ENCODE data around the gene DDIT4L. TPM values are rescaled to one million over a fixed set of nuclear protein-coding genes. Genes with fewer than 3 reads are reported as not detected.
"Not testable (repeated sequence)": the region's sequence is repeated elsewhere in the genome, so short reads cannot be mapped to it uniquely, and the experiment has no call there.

Gene DDIT4L
- total RNA-seq, 4 donors from 2014 or later, result 1.4 to 10.2 (median 2.1) TPM; not detected in 1

- Histone ChIP-seq H3K27ac (no peak overlapping the region), H3K9me3 (no peaks in the 10 kb centered on the region), H3K36me3 (no peaks in the 10 kb centered on the region), H3K4me1 (no peaks in the 10 kb centered on the region), H3K27me3 (no peaks in the 10 kb centered on the region), H3K4me3 (no peak overlapping the region)
- intact Hi-C loops (cut with DNase I; ENCODE audit: low total_unique reads), result no loop called here
- no peak for DNase-seq
- no peak for TF ChIP-seq POLR2A (IDR thresholded peaks at IDR 0.05)
- no peak for TF ChIP-seq CTCF (IDR thresholded peaks at IDR 0.05)
Observed at GRCh38 chr4:100149190-100149589, 41.1 kb downstream of the DDIT4L start.

GRCh38 chr4:100147684-100148083 is 42.6 kb downstream of the DDIT4L start:
- no peaks in the 10 kb centered on the region for H3K4me1 ChIP-seq
- intact Hi-C loops (cut with DNase I; ENCODE audit: low total_unique reads), result no loop called here
- no peak overlapping the region for H3K27ac ChIP-seq
- H3K4me3 ChIP-seq, result no peak overlapping the region
- H3K36me3 ChIP-seq, result no peaks in the 10 kb centered on the region
- H3K27me3 ChIP-seq, result no peaks in the 10 kb centered on the region
- DNase-seq, result no peak
- no peaks in the 10 kb centered on the region for H3K9me3 ChIP-seq
- TF ChIP-seq POLR2A (IDR thresholded peaks at IDR 0.05) (no peak), CTCF (IDR thresholded peaks at IDR 0.05) (no peak)

GRCh38 chr4:100147198-100147597 is 43.1 kb downstream of the DDIT4L start:
- no peak overlapping the region for H3K27ac ChIP-seq
- no peaks in the 10 kb centered on the region for H3K9me3 ChIP-seq
- DNase-seq, result no peak
- intact Hi-C loops (cut with DNase I; ENCODE audit: low total_unique reads), result no loop called here
- no peaks in the 10 kb centered on the region for H3K4me1 ChIP-seq
- H3K36me3 ChIP-seq, result no peaks in the 10 kb centered on the region
- no peak for TF ChIP-seq POLR2A (IDR thresholded peaks at IDR 0.05)
- no peak for TF ChIP-seq CTCF (IDR thresholded peaks at IDR 0.05)
- H3K27me3 ChIP-seq, result no peaks in the 10 kb centered on the region
- H3K4me3 ChIP-seq, result no peak overlapping the region

GRCh38 chr4:100146756-100147155 is 43.5 kb downstream of the DDIT4L start:
- Histone ChIP-seq H3K4me1 (no peaks in the 10 kb centered on the region), H3K27ac (no peak overlapping the region), H3K4me3 (no peak overlapping the region), H3K27me3 (no peaks in the 10 kb centered on the region), H3K9me3 (no peaks in the 10 kb centered on the region), H3K36me3 (no peaks in the 10 kb centered on the region)
- intact Hi-C loops (cut with DNase I; ENCODE audit: low total_unique reads), result no loop called here
- no peak for DNase-seq
- TF ChIP-seq POLR2A (IDR thresholded peaks at IDR 0.05), result no peak
- no peak for TF ChIP-seq CTCF (IDR thresholded peaks at IDR 0.05)

- H3K27ac ChIP-seq; H3K36me3 ChIP-seq; H3K4me1 ChIP-seq; H3K9me3 ChIP-seq; H3K4me3 ChIP-seq; DNase-seq; intact Hi-C loops (cut with DNase I; ENCODE audit: low total_unique reads); H3K27me3 ChIP-seq: not testable (repeated sequence)
Observed at GRCh38 chr4:100137320-100137719, 52.9 kb downstream of the DDIT4L start.

Other genes starting within 250 kb of the DDIT4L start
- gene DNAJB14, start 243.8 kb downstream of the DDIT4L start, total RNA-seq, result 100 to 1,000 TPM in 1 of 4 donors, 10 to 100 TPM in 3; 33.5 to 151 (median 71.5) TPM
- 100 to 1,000 TPM in 3 of 4 donors, 10 to 100 TPM in 1; 99.7 to 206 (median 134) TPM for gene H2AZ1, start 240.2 kb downstream of the DDIT4L start, total RNA-seq

All from uterus (tissue), 4 donors.